Measurements from ENCODE around the gene LFNG.

Gene LFNG

GRCh38 chr7:2471396-2471795, 48.2 kb upstream of the LFNG start:
- H3K27me3 ChIP-seq (ENCODE audit: insufficient read depth, low read length): no peaks in the 10 kb centered on the region
- H3K36me3 ChIP-seq (ENCODE audit: insufficient read depth, low read length): no peaks in the 10 kb centered on the region
- no peak overlapping the region for H2AFZ ChIP-seq (ENCODE audit: low read length)
- no peak overlapping the region for H3K9ac ChIP-seq (ENCODE audit: low read length)
- no peaks in the 10 kb centered on the region for H4K20me1 ChIP-seq (ENCODE audit: insufficient read depth, low read length)
- no peak for TF ChIP-seq EZH2 (IDR thresholded peaks at IDR 0.05; ENCODE audit: borderline replicate concordance, low read length)
- no peak for TF ChIP-seq CTCF (IDR thresholded peaks at IDR 0.05; ENCODE audit: low read length)
- no peak overlapping the region for H3K27ac ChIP-seq (ENCODE audit: low read depth, low read length, poor library complexity, severe bottlenecking)
- H3K9me2 ChIP-seq (ENCODE audit: low read depth, low read length): no peaks in the 10 kb centered on the region
- no peaks in the 10 kb centered on the region for H3K4me1 ChIP-seq (ENCODE audit: insufficient read depth, low read length, severe bottlenecking)
- H3K9me3 ChIP-seq (ENCODE audit: low read length): no peaks in the 10 kb centered on the region
- H3K4me2 ChIP-seq (ENCODE audit: low read length): no peak overlapping the region
- H3K79me2 ChIP-seq (ENCODE audit: insufficient read depth, low read length): no peaks in the 10 kb centered on the region
- H3K4me3 ChIP-seq (ENCODE audit: low read depth, low read length, poor library complexity, severe bottlenecking): no peak overlapping the region
- H3F3A ChIP-seq (ENCODE audit: insufficient read depth, low read length): no peaks in the 10 kb centered on the region

- no peaks in the 10 kb centered on the region for H3K9me2 ChIP-seq (ENCODE audit: low read depth, low read length)
- no peaks in the 10 kb centered on the region for H3K27me3 ChIP-seq (ENCODE audit: insufficient read depth, low read length)
- H3K4me3 ChIP-seq (ENCODE audit: low read depth, low read length, poor library complexity, severe bottlenecking): no peak overlapping the region
- H2AFZ ChIP-seq (ENCODE audit: low read length): no peak overlapping the region
- H3K79me2 ChIP-seq (ENCODE audit: insufficient read depth, low read length): no peaks in the 10 kb centered on the region
- H3K36me3 ChIP-seq (ENCODE audit: insufficient read depth, low read length): no peaks in the 10 kb centered on the region
- H3K4me1 ChIP-seq (ENCODE audit: insufficient read depth, low read length, severe bottlenecking): no peaks in the 10 kb centered on the region
- no peaks in the 10 kb centered on the region for H4K20me1 ChIP-seq (ENCODE audit: insufficient read depth, low read length)
- H3K9ac ChIP-seq (ENCODE audit: low read length): no peak overlapping the region
- TF ChIP-seq CTCF (IDR thresholded peaks at IDR 0.05; ENCODE audit: low read length): no peak
- TF ChIP-seq EZH2 (IDR thresholded peaks at IDR 0.05; ENCODE audit: borderline replicate concordance, low read length): no peak
- no peaks in the 10 kb centered on the region for H3F3A ChIP-seq (ENCODE audit: insufficient read depth, low read length)
- H3K9me3 ChIP-seq (ENCODE audit: low read length): no peaks in the 10 kb centered on the region
- H3K27ac ChIP-seq (ENCODE audit: low read depth, low read length, poor library complexity, severe bottlenecking): no peak overlapping the region
- no peak overlapping the region for H3K4me2 ChIP-seq (ENCODE audit: low read length)
Observed at GRCh38 chr7:2472739-2473138, 46.8 kb upstream of the LFNG start.

- Histone ChIP-seq H3K79me2 (ENCODE audit: insufficient read depth, low read length) (no peaks in the 10 kb centered on the region), H3K27me3 (ENCODE audit: insufficient read depth, low read length) (peaks cover 6% of the 10 kb centered on the region; the same call in 1 of the 2 replicates), H2AFZ (ENCODE audit: low read length) (no peak overlapping the region), H3K27ac (ENCODE audit: low read depth, low read length, poor library complexity, severe bottlenecking) (no peak overlapping the region), H3K36me3 (ENCODE audit: insufficient read depth, low read length) (no peaks in the 10 kb centered on the region), H3K4me2 (ENCODE audit: low read length) (no peak overlapping the region), H3F3A (ENCODE audit: insufficient read depth, low read length) (no peaks in the 10 kb centered on the region), H3K9me2 (ENCODE audit: low read depth, low read length) (no peaks in the 10 kb centered on the region), H3K4me1 (ENCODE audit: insufficient read depth, low read length, severe bottlenecking) (no peaks in the 10 kb centered on the region), H3K9me3 (ENCODE audit: low read length) (no peaks in the 10 kb centered on the region), H4K20me1 (ENCODE audit: insufficient read depth, low read length) (no peaks in the 10 kb centered on the region), H3K9ac (ENCODE audit: low read length) (no peak overlapping the region), H3K4me3 (ENCODE audit: low read depth, low read length, poor library complexity, severe bottlenecking) (no peak overlapping the region)
- TF ChIP-seq EZH2 (IDR thresholded peaks at IDR 0.05; ENCODE audit: borderline replicate concordance, low read length) (no peak), CTCF (IDR thresholded peaks at IDR 0.05; ENCODE audit: low read length) (no peak)
Observed at GRCh38 chr7:2473496-2474180, 45.9 kb upstream of the LFNG start.
